HG03095 (cell line): ENCODE results near the gene FBXL7.

Source experiments
- ATAC-seq: cut with Tn5 transposase; IDR thresholded peaks from one replicate; pipeline ENCODE4 v1.9.1; 2021; ENCODE audit warnings: moderate library complexity; ENCODE audit not compliant: unreplicated experiment

FBXL7 gene

GRCh38 chr5:15796557-15796956 lies 296.6 kb downstream of the FBXL7 start:
- ATAC-seq = no peak

- ATAC-seq = no peak
These were observed 297.1 kb downstream of the FBXL7 start for GRCh38 chr5:15797116-15797515.

GRCh38 chr5:15798006-15798405 lies 298.0 kb downstream of the FBXL7 start:
- no peak for ATAC-seq

GRCh38 chr5:15799014-15799413 lies 299.0 kb downstream of the FBXL7 start:
- ATAC-seq = no peak

- ATAC-seq = no peak
These were observed 299.6 kb downstream of the FBXL7 start for GRCh38 chr5:15799612-15800011.

- no peak for ATAC-seq
These were observed 303.3 kb downstream of the FBXL7 start for GRCh38 chr5:15803280-15803679.

- no peak for ATAC-seq
These were observed 306.6 kb downstream of the FBXL7 start for GRCh38 chr5:15806613-15807012.

- ATAC-seq = no peak
These were observed 307.3 kb downstream of the FBXL7 start for GRCh38 chr5:15807248-15807647.

- no peak for ATAC-seq
These were observed 307.9 kb downstream of the FBXL7 start for GRCh38 chr5:15807871-15808270.

GRCh38 chr5:15808577-15808976 lies 308.6 kb downstream of the FBXL7 start:
- ATAC-seq = no peak

GRCh38 chr5:15819617-15820016 lies 319.6 kb downstream of the FBXL7 start:
- no peak for ATAC-seq

- no peak for ATAC-seq
These were observed 321.5 kb downstream of the FBXL7 start for GRCh38 chr5:15821506-15821905.

GRCh38 chr5:15823398-15823797 lies 323.4 kb downstream of the FBXL7 start:
- ATAC-seq = no peak

- ATAC-seq = no peak
These were observed 327.8 kb downstream of the FBXL7 start for GRCh38 chr5:15827741-15828140.

GRCh38 chr5:15831408-15831807 lies 331.4 kb downstream of the FBXL7 start:
- ATAC-seq = no peak

GRCh38 chr5:15833365-15833764 lies 333.4 kb downstream of the FBXL7 start:
- ATAC-seq = no peak

- no peak for ATAC-seq
These were observed 334.7 kb downstream of the FBXL7 start for GRCh38 chr5:15834596-15835245.

GRCh38 chr5:15835514-15835913 lies 335.5 kb downstream of the FBXL7 start:
- no peak for ATAC-seq

GRCh38 chr5:15837551-15838289 lies 337.7 kb downstream of the FBXL7 start:
- ATAC-seq = no peak

GRCh38 chr5:15844253-15844652 lies 344.3 kb downstream of the FBXL7 start:
- no peak for ATAC-seq

GRCh38 chr5:15844871-15845270 lies 344.9 kb downstream of the FBXL7 start:
- ATAC-seq = no peak

- ATAC-seq = no peak
These were observed 350.6 kb downstream of the FBXL7 start for GRCh38 chr5:15850536-15850935.

GRCh38 chr5:15850939-15851341 lies 351.0 kb downstream of the FBXL7 start:
- ATAC-seq = no peak
